MM.1S (cell line): ENCODE measurements around the gene GLRA3.

Experiments used
- DNase-seq: peaks from one replicate; pipeline ENCODE4 v3.0.0-alpha.2; 2015
- H2AFZ ChIP-seq: fragments of 300-600 bp; sonication (generic); 2 replicates; pipeline ENCODE4 v1.6.0; 2016; ENCODE audit warnings: antibody characterized with exemption, low read length
- H3F3A ChIP-seq: fragments of 300-600 bp; sonication (generic); 2 replicates; pipeline ENCODE4 v1.6.1; 2016; ENCODE audit warnings: mild to moderate bottlenecking, antibody characterized with exemption, low read length, moderate library complexity, mixed read lengths; ENCODE audit not compliant: insufficient read depth
- H3K27ac ChIP-seq: fragments of 300-600 bp; sonication (generic); 2 replicates; pipeline ENCODE4 v1.5.1; 2016; ENCODE audit warnings: mild to moderate bottlenecking, low read length
- H3K27me3 ChIP-seq: fragments of 300-600 bp; sonication (generic); replicated peaks from 2 replicates; pipeline ENCODE4 v1.6.0; 2016; ENCODE audit warnings: low read length; ENCODE audit not compliant: insufficient read depth
- H3K36me3 ChIP-seq: fragments of 300-600 bp; sonication (generic); replicated peaks from 2 replicates; pipeline ENCODE4 v1.6.1; 2016; ENCODE audit warnings: mild to moderate bottlenecking, low read length, mixed read lengths; ENCODE audit not compliant: insufficient read depth
- H3K4me1 ChIP-seq: fragments of 300-600 bp; sonication (generic); 2 replicates; pipeline ENCODE4 v1.6.1; 2016; ENCODE audit warnings: low read length, mixed read lengths
- H3K4me2 ChIP-seq: fragments of 300-600 bp; sonication (generic); 2 replicates; pipeline ENCODE4 v1.6.0; 2016; ENCODE audit warnings: low read depth, low read length
- H3K4me3 ChIP-seq: fragments of 300-600 bp; sonication (generic); 2 replicates; pipeline ENCODE4 v1.5.1; 2016; ENCODE audit warnings: low read length, mixed read lengths
- H3K79me2 ChIP-seq: fragments of 300-600 bp; sonication (generic); 2 replicates; pipeline ENCODE4 v1.6.1; 2016; ENCODE audit warnings: mixed run types, low read length, mixed read lengths
- H3K9ac ChIP-seq: fragments of 300-600 bp; sonication (generic); 2 replicates; pipeline ENCODE4 v1.6.1; 2016; ENCODE audit warnings: low read length, mixed read lengths
- H3K9me2 ChIP-seq: fragments of 300-600 bp; sonication (generic); replicated peaks from 2 replicates; pipeline ENCODE4 v1.6.1; 2016; ENCODE audit warnings: mild to moderate bottlenecking, low read length, mixed read lengths; ENCODE audit not compliant: insufficient read depth
- H3K9me3 ChIP-seq: fragments of 300-600 bp; sonication (generic); replicated peaks from 2 replicates; pipeline ENCODE4 v1.6.1; 2016; ENCODE audit warnings: mild to moderate bottlenecking, low read length, mixed read lengths; ENCODE audit not compliant: insufficient read depth
- H4K20me1 ChIP-seq: fragments of 300-600 bp; sonication (generic); 2 replicates; pipeline ENCODE4 v1.6.1; 2016; ENCODE audit warnings: mild to moderate bottlenecking, low read length, moderate library complexity, mixed read lengths; ENCODE audit not compliant: insufficient read depth
- CTCF ChIP-seq: fragments of 300-600 bp; sonication (generic); IDR thresholded peaks from 2 replicates; pipeline ENCODE4 v1.5.1; 2016; ENCODE audit warnings: antibody characterized with exemption, low read length, mixed read lengths
- EZH2 ChIP-seq: fragments of 300-600 bp; sonication (generic); optimal IDR thresholded peaks from 2 replicates; pipeline ENCODE3; 2017; ENCODE audit warnings: low read depth, mild to moderate bottlenecking, antibody characterized with exemption, low read length, mixed read lengths
- EZH2phosphoT487 ChIP-seq: fragments of 300-600 bp; sonication (generic); IDR thresholded peaks from 2 replicates; pipeline ENCODE4 v1.6.1; 2018; ENCODE audit warnings: antibody characterized with exemption, low read length

Gene GLRA3

GRCh38 chr4:174871407-174871806 is 42.4 kb upstream of the GLRA3 start:
- no peak overlapping the region for H3K9ac ChIP-seq
- H3K79me2 ChIP-seq, result no peaks in the 10 kb centered on the region
- no peaks in the 10 kb centered on the region for H3K4me1 ChIP-seq
- H2AFZ ChIP-seq, result no peak overlapping the region
- no peaks in the 10 kb centered on the region for H3K9me3 ChIP-seq
- H3K36me3 ChIP-seq, result no peaks in the 10 kb centered on the region
- H4K20me1 ChIP-seq, result no peaks in the 10 kb centered on the region
- H3K4me2 ChIP-seq, result no peak overlapping the region
- no peak for DNase-seq
- no peaks in the 10 kb centered on the region for H3F3A ChIP-seq
- TF ChIP-seq EZH2phosphoT487 (no peak), CTCF (no peak), EZH2 (no peak)
- H3K27me3 ChIP-seq, result no peaks in the 10 kb centered on the region
- H3K4me3 ChIP-seq, result no peak overlapping the region
- no peaks in the 10 kb centered on the region for H3K9me2 ChIP-seq
- no peak overlapping the region for H3K27ac ChIP-seq

- H3K27me3 ChIP-seq, result no peaks in the 10 kb centered on the region
- no peak overlapping the region for H3K4me3 ChIP-seq
- H3K9ac ChIP-seq, result no peak overlapping the region
- no peaks in the 10 kb centered on the region for H3K4me1 ChIP-seq
- no peak overlapping the region for H3K27ac ChIP-seq
- H3K4me2 ChIP-seq, result no peak overlapping the region
- no peak for TF ChIP-seq CTCF
- no peak for TF ChIP-seq EZH2
- no peak for TF ChIP-seq EZH2phosphoT487
- no peaks in the 10 kb centered on the region for H3K36me3 ChIP-seq
- H2AFZ ChIP-seq, result no peak overlapping the region
- no peaks in the 10 kb centered on the region for H4K20me1 ChIP-seq
- no peaks in the 10 kb centered on the region for H3F3A ChIP-seq
- H3K9me2 ChIP-seq, result no peaks in the 10 kb centered on the region
- no peak for DNase-seq
- no peaks in the 10 kb centered on the region for H3K79me2 ChIP-seq
- no peaks in the 10 kb centered on the region for H3K9me3 ChIP-seq
These were observed 41.3 kb upstream of the GLRA3 start for GRCh38 chr4:174870311-174870710.

GRCh38 chr4:174869339-174869738 is 40.3 kb upstream of the GLRA3 start:
- Histone ChIP-seq H3K27me3 (no peaks in the 10 kb centered on the region), H3K79me2 (no peaks in the 10 kb centered on the region), H3K9ac (no peak overlapping the region), H3F3A (no peaks in the 10 kb centered on the region), H3K9me2 (no peaks in the 10 kb centered on the region), H3K4me1 (no peaks in the 10 kb centered on the region), H3K27ac (no peak overlapping the region), H3K4me3 (no peak overlapping the region), H2AFZ (no peak overlapping the region), H3K9me3 (no peaks in the 10 kb centered on the region), H4K20me1 (no peaks in the 10 kb centered on the region), H3K4me2 (no peak overlapping the region), H3K36me3 (no peaks in the 10 kb centered on the region)
- TF ChIP-seq CTCF, result no peak
- TF ChIP-seq EZH2, result no peak
- TF ChIP-seq EZH2phosphoT487, result no peak
- DNase-seq, result no peak
